Hepatic stellate cell (primary cell): ENCODE results near the gene MRPL4.
A peak's percentile ranks its signal among the peaks of the same experiment; 100 is the strongest.
"Not testable (repeated sequence)": the region's sequence is repeated elsewhere in the genome, so short reads cannot be mapped to it uniquely, and the experiment has no call there.

Experiments used
- DNase-seq: peaks from one replicate; pipeline ENCODE4 v3.0.0; 2011; ENCODE audit warnings: low spot score

The MRPL4 gene

GRCh38 chr19:10262771-10263170 is 10.8 kb downstream of the MRPL4 start:
- DNase-seq = no peak

- no peak for DNase-seq
These were observed 14.7 kb downstream of the MRPL4 start for GRCh38 chr19:10266706-10267105.

- no peak for DNase-seq
These were observed 16.1 kb downstream of the MRPL4 start for GRCh38 chr19:10268071-10268470.

DNA sequence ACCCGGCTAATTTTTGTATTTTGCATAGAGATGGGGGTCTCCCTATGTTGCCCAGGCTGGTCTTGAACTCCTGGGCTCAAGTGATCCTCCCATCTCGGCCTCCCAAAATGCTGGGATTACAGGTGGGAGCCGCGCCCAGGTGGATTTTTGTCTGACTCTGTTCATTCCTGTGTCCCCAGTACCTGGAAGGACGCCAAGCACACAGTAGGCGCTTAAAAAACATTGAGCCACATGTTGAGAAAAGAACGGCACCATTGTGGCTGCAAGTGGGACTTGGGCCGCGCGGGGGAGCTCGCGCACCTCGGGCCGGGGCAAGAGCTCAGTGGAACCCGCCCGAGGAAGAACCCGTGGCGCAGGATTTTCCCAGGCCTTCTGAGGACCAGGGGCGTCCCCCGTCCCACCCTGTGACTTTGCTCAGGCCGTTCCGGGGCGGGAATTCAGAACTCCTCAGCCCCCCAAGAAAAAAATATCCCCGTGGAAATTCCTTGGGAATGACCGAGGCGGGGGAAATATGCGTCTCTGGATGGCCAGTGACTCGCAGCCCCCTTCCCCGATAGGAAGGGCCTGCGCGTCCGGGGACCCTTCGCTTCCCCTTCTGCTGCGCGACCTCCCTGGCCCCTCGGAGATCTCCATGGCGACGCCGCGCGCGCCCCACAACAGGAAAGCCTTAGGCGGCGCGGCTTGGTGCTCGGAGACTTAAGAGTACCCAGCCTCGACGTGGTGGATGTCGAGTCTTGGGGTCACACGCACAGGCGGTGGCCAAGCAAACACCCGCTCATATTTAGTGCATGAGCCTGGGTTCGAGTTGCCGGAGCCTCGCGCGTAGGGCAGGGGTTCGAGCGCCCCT is 17.5 kb downstream of the MRPL4 start:
- DNase-seq = peak; percentile 83

- peak; percentile 36 for DNase-seq
These were observed 18.2 kb downstream of the MRPL4 start for GRCh38 chr19:10270180-10270615.

GRCh38 chr19:10270616-10271394 is 18.8 kb downstream of the MRPL4 start, which contains the start of gene ICAM1:
Gene ICAM1, plus strand, starts transcription at chr19:10271120. Its CDS starts 40 bp downstream, at chr19:10271160.
- DNase-seq = peak; percentile 55

DNA sequence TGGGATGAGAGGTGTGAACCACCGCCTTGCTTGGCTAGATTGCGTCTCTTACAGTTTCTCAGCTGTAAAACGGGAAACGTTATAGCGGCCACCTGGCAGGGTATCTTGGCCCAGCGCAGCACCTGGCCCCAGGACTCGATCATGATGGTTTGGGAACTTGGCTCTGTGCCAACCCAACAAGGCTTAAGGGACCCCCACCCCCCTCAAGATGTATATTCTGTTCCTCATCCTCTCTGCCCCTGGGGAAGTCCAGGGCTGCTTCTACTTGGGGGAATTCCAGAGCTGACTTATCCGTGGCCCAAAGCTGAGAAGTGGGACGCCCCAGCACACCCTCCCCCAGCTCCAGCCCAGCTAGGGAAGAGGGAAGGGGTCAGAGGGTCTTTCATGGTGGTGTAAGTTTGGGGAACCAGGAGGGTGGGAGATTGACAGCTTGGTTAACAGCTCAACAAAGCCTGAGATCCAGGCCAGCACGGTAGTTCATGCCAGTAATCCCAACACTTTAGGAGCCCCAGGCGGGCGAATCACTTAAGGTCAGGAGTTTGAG is 19.6 kb downstream of the MRPL4 start:
- DNase-seq = peak; percentile 23

- no peak for DNase-seq
These were observed 22.6 kb downstream of the MRPL4 start for GRCh38 chr19:10274589-10274988.

GRCh38 chr19:10277795-10278589 is 26.0 kb downstream of the MRPL4 start:
- DNase-seq = no peak

- no peak for DNase-seq
These were observed 26.9 kb downstream of the MRPL4 start for GRCh38 chr19:10278935-10279334.

DNA sequence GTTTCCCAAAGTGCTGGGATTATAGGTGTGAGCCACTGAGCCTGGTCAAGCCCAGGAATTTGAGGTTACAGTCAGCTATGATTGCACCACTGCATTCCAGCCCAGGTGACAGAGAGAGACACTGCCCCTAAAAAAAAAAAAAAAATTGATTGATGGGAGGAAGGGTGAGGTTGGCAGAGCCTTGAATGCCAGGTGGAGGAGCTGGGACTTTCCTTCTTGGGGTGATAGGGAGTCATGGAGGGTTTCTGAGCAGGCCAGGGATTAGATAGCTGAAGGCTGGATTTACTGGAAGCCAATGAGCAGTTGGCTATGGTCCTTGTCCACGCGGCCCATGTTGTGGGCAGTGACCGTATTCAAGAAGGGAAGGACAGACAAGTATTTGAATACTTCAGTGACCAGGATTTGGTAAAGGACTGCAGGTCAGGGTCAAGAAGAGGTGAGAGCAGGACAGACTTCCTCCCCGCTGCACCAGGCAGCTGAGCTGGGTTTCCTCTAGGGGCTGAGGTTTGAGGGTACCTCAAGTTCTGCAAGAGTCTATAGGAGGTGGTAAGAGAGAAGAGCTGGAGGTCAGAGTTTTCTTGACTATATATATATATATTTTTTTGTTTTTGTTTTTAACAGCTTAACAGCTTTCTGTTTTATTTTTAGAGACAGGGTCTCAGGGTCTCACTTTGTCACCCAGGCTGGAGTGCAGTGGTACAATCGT is 27.9 kb downstream of the MRPL4 start:
- no peak for DNase-seq

DNA sequence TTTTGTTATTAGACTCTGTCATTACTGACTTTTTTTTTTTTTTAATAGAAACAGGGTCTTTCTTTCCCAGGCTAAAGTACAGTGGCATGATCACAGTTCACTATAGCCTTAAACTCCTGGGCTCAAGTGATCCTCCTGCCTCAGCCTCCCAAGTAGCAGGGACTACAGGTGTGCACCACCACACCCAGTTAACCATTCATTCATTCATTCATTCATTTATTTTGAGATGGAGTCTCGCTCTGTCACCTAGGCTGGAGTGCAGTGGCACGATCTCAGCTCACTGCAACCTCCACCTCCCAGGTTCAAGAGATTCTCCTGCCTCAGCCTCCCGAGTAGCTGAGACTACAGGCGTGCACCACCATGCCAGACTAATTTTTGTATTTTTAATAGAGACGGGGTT is 30.0 kb downstream of the MRPL4 start:
- DNase-seq = not testable (repeated sequence)

- DNase-seq = no peak
These were observed 31.5 kb downstream of the MRPL4 start for GRCh38 chr19:10283301-10284064.

- no peak for DNase-seq
These were observed 32.3 kb downstream of the MRPL4 start for GRCh38 chr19:10284065-10284959.

- no peak for DNase-seq
These were observed 32.9 kb downstream of the MRPL4 start for GRCh38 chr19:10284960-10285278.

DNA sequence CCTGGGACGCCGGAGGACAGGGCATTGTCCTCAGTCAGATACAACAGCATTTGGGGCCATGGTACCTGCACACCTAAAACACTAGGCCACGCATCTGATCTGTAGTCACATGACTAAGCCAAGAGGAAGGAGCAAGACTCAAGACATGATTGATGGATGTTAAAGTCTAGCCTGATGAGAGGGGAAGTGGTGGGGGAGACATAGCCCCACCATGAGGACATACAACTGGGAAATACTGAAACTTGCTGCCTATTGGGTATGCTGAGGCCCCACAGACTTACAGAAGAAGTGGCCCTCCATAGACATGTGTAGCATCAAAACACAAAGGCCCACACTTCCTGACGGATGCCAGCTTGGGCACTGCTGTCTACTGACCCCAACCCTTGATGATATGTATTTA is 33.4 kb downstream of the MRPL4 start:
- no peak for DNase-seq

GRCh38 chr19:10286803-10287737 is 35.1 kb downstream of the MRPL4 start, which contains the start of gene ICAM4:
Gene ICAM4, plus strand, starts transcription at chr19:10286955. Its CDS starts 58 bp downstream, at chr19:10287013.
- DNase-seq = no peak

DNA sequence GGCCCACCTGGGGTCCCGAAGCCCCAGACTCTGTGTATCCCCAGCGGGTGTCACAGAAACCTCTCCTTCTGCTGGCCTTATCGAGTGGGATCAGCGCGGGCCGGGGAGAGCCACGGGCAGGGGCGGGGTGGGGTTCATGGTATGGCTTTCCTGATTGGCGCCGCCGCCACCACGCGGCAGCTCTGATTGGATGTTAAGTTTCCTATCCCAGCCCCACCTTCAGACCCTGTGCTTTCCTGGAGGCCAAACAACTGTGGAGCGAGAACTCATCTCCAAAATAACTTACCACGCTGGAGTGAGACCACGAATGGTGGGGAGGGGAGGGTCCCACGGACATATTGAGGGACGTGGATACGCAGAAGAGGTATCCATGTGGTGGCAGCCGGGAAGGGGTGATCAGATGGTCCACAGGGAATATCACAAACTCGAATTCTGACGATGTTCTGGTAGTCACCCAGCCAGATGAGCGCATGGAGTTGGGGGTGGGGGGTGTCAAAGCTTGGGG is 36.7 kb downstream of the MRPL4 start:
- no peak for DNase-seq
